NCI-H1694 (cell line): ENCODE measurements around the gene IFITM2.
"Not testable (repeated sequence)": the region's sequence is repeated elsewhere in the genome, so short reads cannot be mapped to it uniquely, and the experiment has no call there.

Experiments used
- DNase-seq: peaks from one replicate; lab custom pipeline; 2025; lab: John Stamatoyannopoulos, UW

The IFITM2 gene

GRCh38 chr11:308740-309665 is 1.4 kb downstream of the IFITM2 start:
- not testable (repeated sequence) for DNase-seq

GRCh38 chr11:309979-310572 is 2.5 kb downstream of the IFITM2 start:
- DNase-seq, result not testable (repeated sequence)

GRCh38 chr11:311013-311748 is 3.6 kb downstream of the IFITM2 start:
- not testable (repeated sequence) for DNase-seq

GRCh38 chr11:312092-312816 is 4.6 kb downstream of the IFITM2 start:
- no peak for DNase-seq

GRCh38 chr11:313304-313786 is 5.7 kb downstream of the IFITM2 start:
- no peak for DNase-seq

GRCh38 chr11:313787-314553 is 6.4 kb downstream of the IFITM2 start, which contains the start of gene IFITM1:
IFITM1 (plus strand) TSS chr11:314040; CDS start chr11:314171, 131 bp downstream.
- DNase-seq, result no peak

- not testable (repeated sequence) for DNase-seq
Measured at GRCh38 chr11:314554-314875, 6.9 kb downstream of the IFITM2 start.

- DNase-seq, result no peak
Measured at GRCh38 chr11:315051-315481, 7.5 kb downstream of the IFITM2 start.

GRCh38 chr11:315516-315994 is 7.9 kb downstream of the IFITM2 start:
- DNase-seq, result no peak

- DNase-seq, result no peak
Measured at GRCh38 chr11:316031-316701, 8.6 kb downstream of the IFITM2 start.

GRCh38 chr11:316891-317301 is 9.3 kb downstream of the IFITM2 start:
- no peak for DNase-seq

- DNase-seq, result not testable (repeated sequence)
Measured at GRCh38 chr11:317668-318404, 10.2 kb downstream of the IFITM2 start.

GRCh38 chr11:318405-319120 is 10.9 kb downstream of the IFITM2 start:
- not testable (repeated sequence) for DNase-seq

GRCh38 chr11:319121-319887 is 11.7 kb downstream of the IFITM2 start:
- DNase-seq, result not testable (repeated sequence)

- not testable (repeated sequence) for DNase-seq
Measured at GRCh38 chr11:319888-320273, 12.3 kb downstream of the IFITM2 start.

- no peak for DNase-seq
Measured at GRCh38 chr11:324156-324555, 16.5 kb downstream of the IFITM2 start.

- not testable (repeated sequence) for DNase-seq
Measured at GRCh38 chr11:324593-325517, 17.2 kb downstream of the IFITM2 start.
